ENCODE measurements around the gene ZBTB9. TPM values are rescaled to one million over a fixed set of nuclear protein-coding genes. Genes with fewer than 3 reads are reported as not detected.

Gene ZBTB9
- total RNA-seq, 2 donors from 2014 or later, result 18.0 to 20.6 TPM

DNA sequence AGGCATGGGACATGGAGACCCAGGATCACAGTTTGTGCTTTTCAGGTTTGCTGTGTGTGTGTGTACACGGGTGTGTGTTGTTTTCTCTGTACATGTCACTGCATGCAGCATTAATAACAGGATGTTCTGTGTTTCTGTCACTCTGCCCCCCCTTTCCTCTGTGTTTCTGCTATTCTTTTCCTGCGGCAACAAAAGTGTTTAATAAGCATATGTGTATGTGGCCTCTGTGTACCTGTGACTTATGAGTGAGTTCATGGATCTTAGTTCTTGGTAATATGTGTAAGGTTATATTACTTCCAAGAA, 24.7 kb upstream of the ZBTB9 start:
- WGBS, 2 experiments (ENCODE audit: insufficient coverage in 1 of 2, insufficient read length in 1 of 2), result 83% methylated on average over 2 of the region's 2 CpGs; no CpG with 5 or more reads in 1 of the 2 experiments
- TF ChIP-seq, protein P1, sequence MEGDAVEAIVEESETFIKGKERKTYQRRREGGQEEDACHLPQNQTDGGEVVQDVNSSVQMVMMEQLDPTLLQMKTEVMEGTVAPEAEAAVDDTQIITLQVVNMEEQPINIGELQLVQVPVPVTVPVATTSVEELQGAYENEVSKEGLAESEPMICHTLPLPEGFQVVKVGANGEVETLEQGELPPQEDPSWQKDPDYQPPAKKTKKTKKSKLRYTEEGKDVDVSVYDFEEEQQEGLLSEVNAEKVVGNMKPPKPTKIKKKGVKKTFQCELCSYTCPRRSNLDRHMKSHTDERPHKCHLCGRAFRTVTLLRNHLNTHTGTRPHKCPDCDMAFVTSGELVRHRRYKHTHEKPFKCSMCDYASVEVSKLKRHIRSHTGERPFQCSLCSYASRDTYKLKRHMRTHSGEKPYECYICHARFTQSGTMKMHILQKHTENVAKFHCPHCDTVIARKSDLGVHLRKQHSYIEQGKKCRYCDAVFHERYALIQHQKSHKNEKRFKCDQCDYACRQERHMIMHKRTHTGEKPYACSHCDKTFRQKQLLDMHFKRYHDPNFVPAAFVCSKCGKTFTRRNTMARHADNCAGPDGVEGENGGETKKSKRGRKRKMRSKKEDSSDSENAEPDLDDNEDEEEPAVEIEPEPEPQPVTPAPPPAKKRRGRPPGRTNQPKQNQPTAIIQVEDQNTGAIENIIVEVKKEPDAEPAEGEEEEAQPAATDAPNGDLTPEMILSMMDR (conservative IDR thresholded peaks at IDR 0.05), result no peak

GRCh38 chr6:33430334-33430733, 24.0 kb upstream of the ZBTB9 start:
- no peaks in the 10 kb centered on the region for H3K9me3 Mint-ChIP-seq
- Histone ChIP-seq H3K9ac (ENCODE audit: extremely low read depth, low read length, poor library complexity, severe bottlenecking) (no peak overlapping the region), H3K4me1 (ENCODE audit: control insufficient read depth, insufficient read depth, low read length) (peaks cover 11% of the 10 kb centered on the region), H3K4me3 (ENCODE audit: low read length) (no peak overlapping the region), H3K36me3 (ENCODE audit: control insufficient read depth, insufficient read depth, low read length) (peaks cover 4% of the 10 kb centered on the region), H3K27me3 (ENCODE audit: control insufficient read depth, insufficient read depth, low read length, poor library complexity, severe bottlenecking) (no peaks in the 10 kb centered on the region), H3K27ac (ENCODE audit: low read depth, low read length) (no peak overlapping the region), H3K9me3 (ENCODE audit: control insufficient read depth, low read length) (no peaks in the 10 kb centered on the region)
- TF ChIP-seq, protein P1 (conservative IDR thresholded peaks at IDR 0.05), result no peak
- H3K4me1 Mint-ChIP-seq, result peaks cover 66% of the 10 kb centered on the region
- no peaks in the 10 kb centered on the region for H3K27me3 Mint-ChIP-seq (ENCODE audit: insufficient read depth)
- 67 to 75% methylated on average over 2 of the region's 2 CpGs for WGBS, 2 experiments (ENCODE audit: insufficient coverage in 1 of 2, insufficient read length in 1 of 2)
- no peak for DNase-seq
- peak overlapping the region; percentile 28 for H3K27ac Mint-ChIP-seq
- H3K4me3 Mint-ChIP-seq, result peak overlapping the region; percentile 51
- peaks cover 10% of the 10 kb centered on the region for H3K36me3 Mint-ChIP-seq (ENCODE audit: low read depth)

More for the DNA sequence above, 24.7 kb upstream of the ZBTB9 start:
- Histone ChIP-seq H3K27ac (ENCODE audit: low read depth, low read length) (no peak overlapping the region), H3K9me3 (ENCODE audit: control insufficient read depth, low read length) (no peaks in the 10 kb centered on the region), H3K36me3 (ENCODE audit: control insufficient read depth, insufficient read depth, low read length) (no peaks in the 10 kb centered on the region), H3K27me3 (ENCODE audit: control insufficient read depth, insufficient read depth, low read length, poor library complexity, severe bottlenecking) (no peaks in the 10 kb centered on the region), H3K4me3 (ENCODE audit: low read length) (no peak overlapping the region), H3K4me1 (ENCODE audit: control insufficient read depth, insufficient read depth, low read length) (peaks cover 11% of the 10 kb centered on the region), H3K9ac (ENCODE audit: extremely low read depth, low read length, poor library complexity, severe bottlenecking) (no peak overlapping the region)
- Mint-ChIP-seq H3K27me3 (ENCODE audit: insufficient read depth) (no peaks in the 10 kb centered on the region), H3K36me3 (ENCODE audit: low read depth) (peaks cover 6% of the 10 kb centered on the region), H3K4me1 (peaks cover 73% of the 10 kb centered on the region), H3K9me3 (no peaks in the 10 kb centered on the region), H3K4me3 (no peak overlapping the region), H3K27ac (peak overlapping the region; percentile 28)
- no peak for DNase-seq

DNA sequence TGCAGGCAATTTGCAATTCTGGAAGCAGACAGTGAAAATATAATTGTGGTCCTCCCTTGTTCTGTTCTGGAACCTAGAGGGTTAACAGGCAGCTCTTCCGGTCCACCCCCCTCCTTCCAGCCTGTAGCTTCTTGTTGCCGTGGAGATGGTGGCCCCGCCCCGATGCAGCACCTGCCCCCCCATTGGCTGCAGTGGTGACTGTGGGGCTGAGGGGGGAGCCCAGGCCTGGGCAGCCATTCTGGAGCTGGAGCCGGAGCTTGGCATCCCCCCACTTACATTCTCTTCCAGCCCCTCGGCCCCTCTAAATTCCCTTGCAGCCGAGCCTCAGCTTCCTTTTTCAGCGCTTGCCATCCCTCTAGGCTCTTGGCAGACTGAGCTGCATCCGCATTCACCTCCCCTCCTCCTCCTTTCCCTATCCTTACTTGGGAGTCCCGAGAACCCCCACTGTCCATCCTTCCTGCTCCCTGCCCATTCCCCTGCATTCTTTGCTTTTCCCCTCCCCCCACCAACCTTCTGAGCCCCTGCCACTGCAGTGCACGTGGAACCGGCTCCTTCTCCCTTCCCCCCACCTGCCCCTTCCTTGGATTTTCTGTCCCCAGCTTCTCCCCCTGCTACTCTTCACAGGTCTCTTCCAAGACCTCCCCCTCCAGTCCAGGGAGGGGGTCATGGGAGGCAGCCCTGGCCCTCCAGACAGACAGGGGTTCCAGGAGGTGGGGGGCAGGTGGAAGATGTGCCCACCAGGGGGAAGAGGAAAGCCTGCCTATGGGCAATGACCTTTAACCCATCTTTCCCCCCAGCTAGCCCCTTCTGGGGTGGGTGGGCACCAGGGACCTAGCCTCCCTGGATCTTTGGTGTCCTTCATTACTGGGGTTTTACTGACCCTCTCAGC, 23.1 kb upstream of the ZBTB9 start:
- H3K27me3 ChIP-seq (ENCODE audit: control insufficient read depth, insufficient read depth, low read length, poor library complexity, severe bottlenecking), result no peaks in the 10 kb centered on the region
- peaks cover 19% of the 10 kb centered on the region for H3K36me3 Mint-ChIP-seq (ENCODE audit: low read depth)
- 6 to 9% methylated on average over 8 to 12 of the region's 12 CpGs for WGBS, 2 experiments (ENCODE audit: insufficient coverage in 1 of 2, insufficient read length in 1 of 2)
- peak overlapping the region; percentile 82 for H3K27ac ChIP-seq (ENCODE audit: low read depth, low read length)
- peak overlapping the region; percentile 51 for H3K4me3 Mint-ChIP-seq
- no peaks in the 10 kb centered on the region for H3K9me3 ChIP-seq (ENCODE audit: control insufficient read depth, low read length)
- peak overlapping the region; percentile 37 for H3K4me3 ChIP-seq (ENCODE audit: low read length)
- peak overlapping the region; percentile 81 for H3K27ac Mint-ChIP-seq
- peak overlapping the region; percentile 13 for H3K9ac ChIP-seq (ENCODE audit: extremely low read depth, low read length, poor library complexity, severe bottlenecking)
- H3K27me3 Mint-ChIP-seq (ENCODE audit: insufficient read depth), result no peaks in the 10 kb centered on the region
- peaks cover 62% of the 10 kb centered on the region for H3K4me1 Mint-ChIP-seq
- no peaks in the 10 kb centered on the region for H3K9me3 Mint-ChIP-seq
- TF ChIP-seq, protein P1 (conservative IDR thresholded peaks at IDR 0.05), result peak; percentile 32
- DNase-seq, result peak; percentile 95
- peaks cover 11% of the 10 kb centered on the region for H3K36me3 ChIP-seq (ENCODE audit: control insufficient read depth, insufficient read depth, low read length)
- peaks cover 11% of the 10 kb centered on the region for H3K4me1 ChIP-seq (ENCODE audit: control insufficient read depth, insufficient read depth, low read length)

Data from endodermal cell (in vitro differentiated cells).